ENCODE results near the gene WNT11. TPM values are rescaled to one million over a fixed set of nuclear protein-coding genes. Genes with fewer than 3 reads are reported as not detected.

The WNT11 gene
- total RNA-seq, 1 experiment from 2014 or later, result not detected

GRCh38 chr11:76215941-76216340, 9.6 kb upstream of the WNT11 start:
- no peaks in the 10 kb centered on the region for H3K79me2 ChIP-seq (ENCODE audit: insufficient read depth, low read length)
- H3K9me3 ChIP-seq (ENCODE audit: control insufficient read depth, low read depth, low read length), result no peaks in the 10 kb centered on the region
- H3K36me3 Mint-ChIP-seq (ENCODE audit: insufficient read depth in 1 of 3, low read depth in 3 of 3), result no peaks in the 10 kb centered on the region; a peak in 1 of 7 replicates
- peak overlapping the region in 1 of 3 experiments; percentile 48; a peak in 1 of 7 replicates for H3K27ac Mint-ChIP-seq
- no peaks in the 10 kb centered on the region for H3K9me3 Mint-ChIP-seq
- no peak for TF ChIP-seq CTCF (conservative IDR thresholded peaks at IDR 0.05)
- no peak overlapping the region for H2AK5ac ChIP-seq (ENCODE audit: insufficient read length, low read length)
- H3K27me3 Mint-ChIP-seq (ENCODE audit: low read depth), result peaks cover 60% of the 10 kb centered on the region
- H4K8ac ChIP-seq (replicated peaks; ENCODE audit: insufficient read length, low read depth, low read length), result no peak overlapping the region
- no peak overlapping the region for H2BK15ac ChIP-seq (ENCODE audit: low read depth, low read length)
- no peak overlapping the region for H3K18ac ChIP-seq (ENCODE audit: insufficient read length, low read depth, low read length)
- WGBS (ENCODE audit: extremely low coverage, insufficient read length, low lambda C conversion rate), result no CpG with 5 or more reads among the region's 6 CpGs
- no peak overlapping the region for H3K56ac ChIP-seq (ENCODE audit: insufficient read length, low read depth, low read length)
- H2BK5ac ChIP-seq (ENCODE audit: insufficient read length, low read length), result no peak overlapping the region
- no peak overlapping the region; a peak in 1 of 5 replicates for H3K4me3 Mint-ChIP-seq
- H3K27ac ChIP-seq (ENCODE audit: insufficient read length, low read depth, low read length), result no peak overlapping the region
- DNase-seq, result no peak
- no peak overlapping the region for H3K9ac ChIP-seq (ENCODE audit: extremely low read depth, insufficient read length, low read length)
- H4K20me1 ChIP-seq (ENCODE audit: control insufficient read depth, insufficient read depth, insufficient read length), result no peaks in the 10 kb centered on the region
- no peak overlapping the region for H3T11ph ChIP-seq (ENCODE audit: low read length)
- no peak overlapping the region for H3K4me2 ChIP-seq (ENCODE audit: insufficient read depth, insufficient read length, low read length)
- no peak overlapping the region for H2AFZ ChIP-seq (ENCODE audit: low read length)
- no peak overlapping the region for H3K4ac ChIP-seq (ENCODE audit: low read depth, low read length)
- no peak overlapping the region for H4K5ac ChIP-seq (ENCODE audit: insufficient read length, low read depth, low read length)
- no peak overlapping the region for H3K14ac ChIP-seq (ENCODE audit: insufficient read depth, low read length)
- peaks cover 21 to 55% of the 10 kb centered on the region in 2 experiments for H3K4me1 Mint-ChIP-seq
- H2BK12ac ChIP-seq (ENCODE audit: insufficient read length, low read depth, low read length), result no peak overlapping the region
- no peak overlapping the region for H4K91ac ChIP-seq (ENCODE audit: insufficient read length, low read depth, low read length)
- H2BK20ac ChIP-seq (ENCODE audit: low read depth, low read length, poor library complexity, severe bottlenecking), result no peak overlapping the region
- H3K23me2 ChIP-seq (ENCODE audit: insufficient read length, low read depth, low read length, poor library complexity, severe bottlenecking), result peaks cover 2% of the 10 kb centered on the region
- no peak overlapping the region for H3K23ac ChIP-seq (ENCODE audit: insufficient read length, low read depth, low read length)
- no peaks in the 10 kb centered on the region for H3K79me1 ChIP-seq (ENCODE audit: insufficient read depth, low read depth, low read length, poor library complexity, severe bottlenecking)
- H2BK120ac ChIP-seq (ENCODE audit: low read depth, low read length, poor library complexity, severe bottlenecking), result no peak overlapping the region
- peaks cover 17% of the 10 kb centered on the region for H3K27me3 ChIP-seq (ENCODE audit: insufficient read depth, low read length)
- 0 out of 2 replicates have a peak, but pooled peaks cover 4% of the 10 kb centered on the region for H3K4me1 ChIP-seq (ENCODE audit: insufficient read depth, low read length)
